LHCN-M2 (cell line): ENCODE measurements around the gene TLK1. TPM values are rescaled to one million over a fixed set of nuclear protein-coding genes. Genes with fewer than 3 reads are reported as not detected.

Experiments used
- DNase-seq: peaks from one replicate; pipeline ENCODE4 v3.0.0-alpha.2; 2012; ENCODE audit warnings: low read depth
- polyA plus RNA-seq: library from polyadenylated mRNA; unstranded; fragments of >200 nt; gene quantifications from one replicate; pipeline ENCODE4 v1.2.1, GENCODE V29; 2012; ENCODE audit warnings: missing spikeins
- total RNA-seq: library from RNA; depleted of rRNA; stranded (reverse); fragments of >200 nt; gene quantifications from 2 replicates; pipeline ENCODE4 v1.2.3, GENCODE V29; 2014; rRNA removed

The TLK1 gene
- 6.5 and 8.1 TPM in 2 replicates for total RNA-seq
- polyA plus RNA-seq: 7.4 TPM

- peak; percentile 64 for DNase-seq
Observed at GRCh38 chr2:171160119-171160955, at the start of gene TLK1. TSS of gene TLK1 (minus strand) at chr2:171160893. CDS start at chr2:171160428, 465 bp downstream.

- DNase-seq: no peak
Observed at GRCh38 chr2:171210216-171210863, 49.6 kb upstream of the TLK1 start.

GRCh38 chr2:171208657-171209056 lies 48.0 kb upstream of the TLK1 start:
- DNase-seq: no peak

GRCh38 chr2:171206422-171207115 lies 45.9 kb upstream of the TLK1 start:
- DNase-seq: no peak

GRCh38 chr2:171205551-171205950 lies 44.9 kb upstream of the TLK1 start:
- peak; percentile 67 for DNase-seq

- DNase-seq: no peak
Observed at GRCh38 chr2:171201767-171202166, 41.1 kb upstream of the TLK1 start.

GRCh38 chr2:171201271-171201670 lies 40.6 kb upstream of the TLK1 start:
- DNase-seq: no peak

- no peak for DNase-seq
Observed at GRCh38 chr2:171200469-171200868, 39.8 kb upstream of the TLK1 start.

GRCh38 chr2:171191021-171191420 lies 30.3 kb upstream of the TLK1 start:
- no peak for DNase-seq

- DNase-seq: no peak
Observed at GRCh38 chr2:171187819-171188218, 27.1 kb upstream of the TLK1 start.

- no peak for DNase-seq
Observed at GRCh38 chr2:171187177-171187576, 26.5 kb upstream of the TLK1 start.

GRCh38 chr2:171185941-171186340 lies 25.2 kb upstream of the TLK1 start:
- DNase-seq: peak; percentile 60

GRCh38 chr2:171185165-171185818 lies 24.6 kb upstream of the TLK1 start:
- DNase-seq: no peak

- no peak for DNase-seq
Observed at GRCh38 chr2:171181064-171182049, 20.7 kb upstream of the TLK1 start.

- DNase-seq: no peak
Observed at GRCh38 chr2:171180229-171180930, 19.7 kb upstream of the TLK1 start.

GRCh38 chr2:171178993-171179392 lies 18.3 kb upstream of the TLK1 start:
- no peak for DNase-seq

GRCh38 chr2:171176516-171176915 lies 15.8 kb upstream of the TLK1 start:
- DNase-seq: no peak

- no peak for DNase-seq
Observed at GRCh38 chr2:171174075-171174474, 13.4 kb upstream of the TLK1 start.

GRCh38 chr2:171173087-171173486 lies 12.4 kb upstream of the TLK1 start:
- no peak for DNase-seq

GRCh38 chr2:171171808-171172207 lies 11.1 kb upstream of the TLK1 start:
- no peak for DNase-seq
